Measurements from ENCODE around the gene ALDH1A2.

- TF ChIP-seq POLR2A (IDR thresholded peaks at IDR 0.05) (no peak), CTCF (IDR thresholded peaks at IDR 0.05) (no peak)
Measured at GRCh38 chr15:57951328-57951932, 114.1 kb downstream of the ALDH1A2 start.
